Activated CD4-positive, alpha-beta T cell treated with anti-CD3 and anti-CD28 coated beads, Interleukin-2, amount 50 U/mL, for 16 hours (primary cell): ENCODE data around the gene CRMP1.

Experiments used
- DNase-seq: peaks from one replicate; pipeline ENCODE4 v3.0.0-alpha.2; 2020

The CRMP1 gene

DNA sequence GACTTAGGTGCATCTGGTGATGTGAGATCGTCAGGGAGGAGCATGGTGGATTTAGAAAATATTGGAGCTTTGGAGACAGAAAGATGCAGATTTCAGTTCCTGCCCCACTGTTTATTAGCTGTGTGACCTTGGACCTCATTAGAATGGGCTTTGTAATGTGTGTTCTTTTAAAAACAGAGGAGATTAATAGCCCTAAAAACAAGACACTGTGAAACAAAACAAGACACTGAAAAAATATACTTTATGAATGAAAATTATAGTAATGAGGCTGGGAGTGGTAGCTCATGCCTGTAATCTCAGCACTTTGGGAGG lies 102.4 kb downstream of the CRMP1 start:
- DNase-seq, result no peak

DNA sequence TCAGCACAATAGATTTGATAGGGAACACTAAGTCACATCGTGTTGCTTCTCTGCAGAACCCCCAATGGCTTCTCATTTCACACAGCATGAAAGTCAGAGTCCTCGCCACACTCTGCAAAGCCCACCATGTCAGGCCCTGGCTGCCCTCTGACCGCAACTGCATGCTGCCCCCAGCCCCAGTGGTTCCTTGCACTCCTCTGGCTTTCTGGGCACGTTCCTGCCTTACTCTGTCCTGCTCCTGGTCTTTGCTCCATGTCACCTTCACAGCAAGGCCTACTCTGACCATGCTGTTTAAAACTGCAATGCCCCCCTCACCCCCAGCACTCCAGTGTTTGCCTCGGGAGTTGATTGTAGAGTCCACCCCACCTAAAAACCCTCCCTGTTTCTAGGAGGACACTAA lies 103.7 kb downstream of the CRMP1 start:
- DNase-seq, result no peak

DNA sequence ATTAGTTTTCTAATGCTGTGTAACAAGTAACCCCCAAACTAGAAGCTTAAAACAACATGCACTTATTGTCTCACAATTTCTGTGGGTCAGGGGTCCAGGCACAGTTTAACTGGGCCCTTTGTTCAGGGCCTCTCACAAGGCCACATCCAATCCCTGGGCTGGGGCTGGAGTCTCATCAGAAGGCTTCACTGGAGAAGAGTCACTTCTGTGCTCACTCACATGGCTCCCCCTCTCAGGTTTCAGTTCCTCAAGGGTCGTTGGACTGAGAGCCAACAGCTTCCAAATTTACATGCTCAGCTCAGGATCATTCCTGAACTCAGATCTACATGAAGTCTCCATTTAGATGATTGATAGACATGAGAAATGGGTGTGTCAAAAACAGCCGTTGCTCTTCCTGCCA lies 104.7 kb downstream of the CRMP1 start:
- no peak for DNase-seq

DNA sequence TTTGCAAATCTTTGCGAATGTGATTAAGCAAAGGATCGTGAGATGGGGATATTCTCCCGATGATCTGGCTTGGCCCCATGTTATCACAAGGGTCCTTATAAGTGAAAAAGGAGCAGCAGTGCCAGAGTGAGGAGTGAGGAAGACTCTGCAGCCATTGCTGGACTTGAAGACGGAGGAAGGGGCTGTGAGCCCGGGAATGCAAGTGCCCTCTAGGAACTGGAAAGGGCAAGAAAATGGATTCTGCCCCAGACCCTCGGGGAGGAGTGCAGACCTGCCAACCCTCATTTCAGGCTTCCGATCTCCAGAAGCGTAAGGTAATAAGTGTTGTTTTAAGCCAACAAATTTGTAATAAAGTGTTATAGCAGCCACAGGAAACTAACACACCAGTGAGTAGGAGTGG lies 105.6 kb downstream of the CRMP1 start:
- DNase-seq, result no peak

DNA sequence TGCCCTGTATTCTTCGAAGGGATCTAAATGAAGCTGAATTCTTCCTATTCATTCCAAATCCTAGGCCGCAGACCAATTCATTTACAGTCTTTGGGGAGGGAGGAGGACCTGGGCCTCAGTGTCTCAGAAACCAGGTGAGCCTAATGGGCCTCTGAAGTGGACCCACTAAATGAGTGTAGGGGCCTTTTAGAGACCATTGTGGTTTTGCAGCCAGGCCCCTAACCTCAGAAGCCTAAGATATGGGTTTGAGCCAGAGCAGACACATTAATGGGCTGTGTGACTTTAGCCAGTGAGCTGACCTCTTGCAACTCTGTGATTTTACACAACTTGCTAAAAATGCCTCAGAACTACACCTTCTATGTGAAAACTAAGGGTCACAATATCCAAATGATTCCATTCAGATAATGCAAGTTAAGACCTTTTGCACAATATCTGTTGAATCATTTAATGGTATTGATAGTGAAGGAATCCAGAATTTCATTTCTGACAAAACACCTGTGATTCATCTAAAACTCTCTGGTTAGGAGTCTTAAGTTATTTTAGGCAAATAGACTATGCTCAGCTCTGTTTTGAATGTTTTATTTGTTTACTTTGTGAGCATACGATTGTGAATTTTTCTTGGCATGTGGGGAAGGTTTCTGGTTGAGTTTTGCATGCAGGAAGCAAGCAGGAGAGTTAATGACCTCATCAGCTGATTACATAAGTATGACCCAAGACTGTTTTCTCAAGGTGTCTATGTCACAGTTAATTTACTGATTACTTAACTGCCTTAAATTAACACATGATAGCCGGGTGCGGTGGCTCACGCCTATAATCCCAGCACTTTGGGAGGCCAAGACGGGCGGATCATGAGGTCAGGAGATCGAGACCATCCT lies 106.8 kb downstream of the CRMP1 start:
- DNase-seq, result no peak

DNA sequence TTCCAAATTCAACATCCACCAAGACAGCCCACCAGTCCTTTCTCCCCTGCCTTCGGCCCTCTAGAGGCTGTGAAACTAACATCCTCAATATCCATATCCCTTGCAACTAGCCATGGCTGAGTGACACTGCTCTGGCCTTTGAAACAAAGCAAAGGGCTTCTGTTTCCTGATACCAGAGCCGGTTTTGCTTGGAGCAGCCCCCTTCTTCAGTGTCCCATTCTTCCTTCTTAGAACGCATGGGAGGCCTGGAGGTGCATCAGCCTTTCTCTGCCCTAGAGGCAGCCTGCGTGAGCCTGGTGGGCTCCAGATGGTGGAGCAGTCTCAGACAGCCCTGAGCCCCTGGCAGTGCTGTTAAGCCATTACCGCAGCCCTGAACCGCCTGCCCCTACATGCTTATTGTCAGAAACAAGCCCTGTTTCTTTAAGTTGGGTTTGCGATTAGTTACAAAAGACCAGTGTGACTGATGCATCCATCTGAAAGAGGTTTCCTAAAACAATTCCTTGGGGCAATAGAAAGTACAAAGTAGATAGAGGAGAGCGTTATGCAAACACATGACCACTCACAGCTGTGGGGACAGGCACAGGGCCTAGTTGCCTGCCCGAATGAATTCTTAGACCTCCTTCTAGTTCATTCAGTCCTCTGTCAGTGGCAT lies 107.8 kb downstream of the CRMP1 start:
- DNase-seq, result no peak

DNA sequence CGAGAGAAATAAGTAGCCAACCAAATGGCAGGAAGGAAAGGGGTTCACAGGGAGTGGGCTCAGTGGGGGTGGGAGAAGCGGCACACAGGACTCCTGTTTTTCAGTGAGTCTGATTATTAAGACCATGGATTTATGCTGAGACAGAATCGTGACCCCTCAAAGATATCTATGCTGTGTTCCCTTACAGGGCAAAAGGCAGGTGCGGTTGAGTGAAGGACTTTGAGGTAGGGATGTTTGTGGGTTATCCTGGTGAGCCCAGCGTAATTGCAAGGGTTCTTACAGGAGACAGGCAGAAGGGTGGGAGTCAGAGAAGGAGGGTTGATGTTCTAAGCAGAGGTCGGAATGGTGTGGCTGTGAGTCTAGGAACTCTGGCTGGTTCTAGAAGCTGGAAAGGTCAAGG lies 108.9 kb downstream of the CRMP1 start:
- DNase-seq, result no peak

DNA sequence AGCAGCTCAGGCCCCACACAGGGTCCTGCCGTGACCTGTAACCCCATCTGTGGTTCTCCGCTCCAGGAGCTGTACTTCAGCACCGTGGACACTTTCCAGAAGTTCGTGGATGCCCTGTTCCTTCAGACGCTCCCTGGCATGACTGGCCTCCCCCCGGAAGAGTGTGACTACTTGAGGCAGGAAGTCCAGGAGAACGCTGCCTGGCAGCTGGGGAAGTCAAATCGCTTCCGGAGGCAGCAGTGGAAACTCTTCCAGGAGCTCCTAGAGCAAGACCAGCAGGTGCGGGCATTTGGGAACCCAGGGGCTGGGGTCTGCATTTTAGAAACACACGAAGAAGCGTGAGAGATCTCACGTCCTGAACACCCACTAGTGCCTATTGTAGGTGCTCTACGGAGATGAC lies 109.4 kb downstream of the CRMP1 start:
- no peak for DNase-seq

DNA sequence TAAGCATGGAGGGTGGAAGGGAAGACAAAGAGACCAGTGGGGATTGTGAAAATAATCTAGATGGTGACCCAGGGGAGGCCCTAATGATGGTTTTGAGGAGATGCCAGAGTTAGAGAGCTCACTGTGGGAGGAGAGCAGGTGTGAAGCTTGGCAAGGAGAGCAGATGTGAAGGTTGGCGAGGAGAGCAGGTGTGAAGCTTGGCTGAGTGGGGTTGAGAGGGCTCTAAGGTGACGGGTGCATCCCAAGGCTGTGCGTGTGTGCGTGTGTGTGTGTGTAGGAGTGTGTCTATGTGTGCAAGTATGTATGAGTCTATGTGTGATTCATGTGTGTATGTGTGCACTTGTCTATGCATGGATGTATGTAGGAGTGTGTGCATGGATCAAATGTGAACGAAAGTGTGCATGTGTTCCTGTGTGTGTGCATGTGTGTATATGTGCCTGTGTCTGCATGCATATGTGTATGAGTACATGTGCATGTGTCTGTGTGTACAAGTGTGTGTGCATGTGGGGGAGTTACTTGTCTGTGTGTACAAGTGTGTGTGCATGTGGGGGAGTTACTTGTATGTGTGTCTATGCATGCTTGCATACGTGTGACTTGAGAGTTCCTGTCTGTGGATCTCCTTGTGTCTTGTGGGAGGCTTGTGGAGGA lies 109.9 kb downstream of the CRMP1 start:
- no peak for DNase-seq

DNA sequence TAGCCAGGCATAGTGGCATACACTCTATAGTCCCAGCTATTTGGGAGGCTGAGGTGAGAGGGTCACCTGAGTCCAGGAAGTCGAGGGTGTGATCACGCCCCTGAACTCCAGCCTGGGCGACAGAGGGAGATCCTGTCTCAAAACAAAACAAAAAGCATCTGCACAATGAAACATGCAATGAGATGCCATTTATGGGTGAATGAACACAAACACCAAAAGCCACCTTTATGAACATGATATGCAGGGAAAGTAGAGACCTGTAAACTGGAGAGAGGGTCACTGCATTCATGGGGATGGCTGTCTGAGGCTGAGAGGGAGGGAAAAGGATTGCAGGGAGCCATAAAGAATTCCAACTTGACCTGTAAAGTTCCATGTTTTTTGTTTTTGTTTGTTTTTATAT lies 111.2 kb downstream of the CRMP1 start:
- DNase-seq, result no peak

DNA sequence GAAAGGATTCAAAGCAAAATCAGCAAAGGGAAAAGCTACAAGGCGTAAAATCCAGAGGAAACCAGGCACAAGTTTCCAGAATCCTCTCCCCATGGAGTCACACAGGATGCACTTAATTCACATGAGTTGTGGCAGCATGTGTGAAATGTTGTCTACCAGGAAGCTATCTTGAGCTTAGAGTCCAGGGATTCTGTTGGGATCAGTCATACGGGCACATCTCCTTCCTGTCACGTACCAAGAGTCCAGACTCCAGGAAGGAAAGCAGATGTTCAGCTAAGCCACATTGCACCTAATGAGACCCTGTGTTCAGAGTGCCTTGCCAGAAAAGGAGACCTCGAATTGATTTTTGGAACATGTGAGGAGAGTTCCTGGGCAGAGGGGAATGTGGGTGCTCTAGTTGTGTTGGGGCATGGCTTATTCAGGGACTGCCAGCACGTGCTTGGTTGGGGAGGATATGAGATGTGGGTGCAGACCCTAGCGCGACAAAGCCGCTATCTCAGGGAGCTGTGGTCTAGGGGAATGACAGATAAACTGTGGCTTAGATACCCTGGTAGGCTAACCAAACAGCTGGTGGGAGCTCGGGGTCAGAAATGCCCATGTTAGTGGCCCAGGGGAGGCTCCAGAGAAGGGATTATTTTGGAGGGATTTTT lies 111.9 kb downstream of the CRMP1 start:
- no peak for DNase-seq

DNA sequence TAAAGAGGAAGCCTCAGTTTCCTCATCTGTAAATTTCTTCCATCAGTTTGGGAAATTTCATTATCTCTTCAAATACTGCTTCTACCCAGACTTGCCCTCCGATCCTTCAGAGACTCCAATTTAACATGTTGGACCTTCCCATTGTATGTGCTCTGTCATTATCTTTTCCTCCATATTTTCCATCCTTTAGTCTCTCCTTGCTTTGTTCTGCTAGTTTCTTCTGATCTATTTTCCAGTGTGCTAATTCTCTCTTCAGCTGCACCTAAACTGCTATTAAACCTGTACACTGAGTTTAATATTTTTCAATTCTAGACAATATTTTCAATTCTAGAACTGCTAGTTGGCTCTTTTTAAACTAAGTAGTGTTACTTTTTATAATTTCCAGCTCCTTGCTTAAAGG lies 116.4 kb downstream of the CRMP1 start:
- DNase-seq, result no peak

DNA sequence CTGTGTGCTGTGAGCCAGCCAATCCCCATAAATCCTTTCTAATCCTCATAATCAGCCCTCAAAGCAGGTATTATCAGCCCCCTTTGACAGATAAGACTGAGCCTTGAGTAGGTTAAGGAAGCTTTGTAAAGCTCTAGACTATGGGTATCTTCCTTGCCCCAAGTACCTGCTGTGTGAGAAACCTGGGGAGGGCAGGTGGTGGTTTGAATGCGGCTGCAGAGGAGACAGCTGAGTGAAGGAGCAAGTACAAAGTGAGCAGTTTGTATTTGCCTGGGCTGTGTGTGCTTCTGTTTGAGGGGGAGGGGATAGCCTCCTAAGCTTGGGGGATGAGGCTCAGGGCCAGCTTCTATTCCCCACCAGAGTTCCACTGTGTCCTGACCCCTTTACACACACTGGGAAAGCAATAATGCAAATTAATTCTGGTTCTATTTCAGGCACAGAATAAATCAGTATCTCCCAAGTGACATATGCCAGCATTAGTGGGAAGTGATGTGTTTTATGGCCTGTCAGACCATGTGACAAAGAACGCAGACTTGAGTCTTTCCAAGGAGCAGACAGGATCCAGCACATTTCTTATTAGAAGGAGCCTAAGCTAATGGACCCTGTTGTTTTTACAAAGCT lies 118.4 kb downstream of the CRMP1 start:
- DNase-seq, result no peak

DNA sequence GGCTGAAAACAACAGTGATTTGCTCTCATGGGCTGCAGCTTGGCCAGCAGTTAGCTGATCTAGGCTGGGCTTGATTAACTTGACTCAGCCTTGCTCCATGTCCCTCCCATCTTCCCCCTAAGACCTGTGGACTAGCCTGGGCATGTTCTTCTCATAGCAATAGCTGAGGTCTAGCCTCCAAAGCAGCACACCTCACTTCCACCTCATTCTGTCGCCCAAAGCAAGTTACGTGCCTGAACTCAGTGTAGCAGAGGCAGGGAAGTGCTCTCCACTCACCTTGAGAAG lies 119.7 kb downstream of the CRMP1 start:
- no peak for DNase-seq

DNA sequence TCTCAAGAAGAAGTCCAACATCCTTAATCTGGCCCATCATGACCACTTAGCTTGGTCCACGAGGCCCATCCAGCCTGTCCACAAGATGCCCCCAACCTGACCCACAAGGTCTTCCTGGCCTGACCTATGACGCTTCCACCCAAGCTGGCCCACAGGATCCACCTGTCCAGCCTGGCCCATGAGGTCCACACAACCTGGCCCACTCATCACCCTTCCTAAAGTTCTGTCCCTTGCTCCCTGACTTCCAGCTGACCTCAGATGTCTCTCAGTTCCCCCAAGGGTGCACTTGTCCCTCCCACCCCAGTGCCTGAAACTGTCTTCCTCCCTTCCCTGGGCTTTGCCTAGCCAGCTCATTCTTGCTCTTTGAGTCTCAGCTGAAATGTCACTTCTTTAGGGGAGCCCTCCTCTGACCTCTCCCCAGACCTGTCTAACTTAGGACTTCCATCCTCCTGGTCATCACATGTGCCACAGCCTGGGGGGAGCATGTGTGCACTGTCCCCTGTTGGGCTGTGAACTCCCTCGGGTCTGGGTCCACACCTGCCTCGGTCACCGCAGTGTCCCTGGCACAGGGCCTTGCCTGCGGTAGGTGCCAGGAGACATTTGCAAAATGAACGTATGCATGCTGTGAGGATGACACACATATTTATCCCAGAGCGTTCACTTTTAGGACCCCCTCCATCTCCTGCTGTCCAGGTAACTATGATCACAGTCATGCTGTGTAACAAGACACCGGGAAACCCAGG lies 120.2 kb downstream of the CRMP1 start:
- no peak for DNase-seq
